CD14-positive monocyte (primary cell): ENCODE data around the gene SETBP1. TPM values are rescaled to one million over a fixed set of nuclear protein-coding genes. Genes with fewer than 3 reads are reported as not detected.

Experiments used
- DNase-seq, 3 donors: peaks; one replicate each; pipeline ENCODE4 v3.0.0-alpha.2; 2011 to 2022
- H2AFZ ChIP-seq: 2 replicates; pipeline ENCODE4 v1.6.0; 2012; ENCODE audit warnings: mild to moderate bottlenecking, low read depth, low read length, inconsistent platforms; ENCODE audit not compliant: insufficient read depth, poor library complexity, severe bottlenecking
- H3K27ac ChIP-seq, 2 donors: 1 replicate in 1 of 2; 2 replicates in 1 of 2; pipeline ENCODE4 v1.5.1; 2012 to 2013; ENCODE audit warnings: low read length in 2 of 2, control low read depth in 1 of 2, inconsistent platforms in 1 of 2, low read depth in 1 of 2, mild to moderate bottlenecking in 1 of 2
- H3K27me3 ChIP-seq, 2 donors: one replicate each; pipeline versions ENCODE4 v1.6.0 to v1.6.1; 2011 to 2013; ENCODE audit warnings: low read length in 2 of 2; ENCODE audit not compliant: control insufficient read depth in 2 of 2, insufficient read depth in 2 of 2
- H3K36me3 ChIP-seq, 2 donors: replicated peaks in 1 of 2; 1 replicate in 1 of 2; 2 replicates in 1 of 2; pipeline versions ENCODE4 v1.5.1 to v1.6.1; 2012 to 2013; ENCODE audit warnings: low read length in 2 of 2, control low read depth in 1 of 2, inconsistent platforms in 1 of 2, mild to moderate bottlenecking in 1 of 2; ENCODE audit not compliant: insufficient read depth in 2 of 2, control insufficient read depth in 1 of 2
- H3K4me1 ChIP-seq, 2 donors: 1 replicate in 1 of 2; 2 replicates in 1 of 2; pipeline versions ENCODE4 v1.5.1 to v1.6.1; 2012 to 2013; ENCODE audit warnings: low read length in 2 of 2, control low read depth in 1 of 2, inconsistent platforms in 1 of 2, mild to moderate bottlenecking in 1 of 2, moderate library complexity in 1 of 2; ENCODE audit not compliant: insufficient read depth in 2 of 2, control insufficient read depth in 1 of 2
- H3K4me2 ChIP-seq: replicated peaks from 2 replicates; pipeline ENCODE3; 2012; ENCODE audit warnings: low read length, moderate library complexity, mild to moderate bottlenecking; ENCODE audit not compliant: poor library complexity, severe bottlenecking; ENCODE audit errors: extremely low read depth
- H3K4me3 ChIP-seq, 3 experiments: fragments of 200-600 bp in 1 of 3; sonication (generic) in 1 of 3; replicated peaks in 1 of 3; 1 replicate in 2 of 3; 2 replicates in 1 of 3; pipeline ENCODE4 v1.5.1; 2011 to 2013; ENCODE audit warnings: low read length in 3 of 3, mild to moderate bottlenecking in 3 of 3, control low read depth in 2 of 3, low read depth in 2 of 3, inconsistent platforms in 1 of 3, moderate library complexity in 1 of 3
- H3K79me2 ChIP-seq: 2 replicates; pipeline ENCODE4 v1.6.0; 2012; ENCODE audit warnings: mild to moderate bottlenecking, control low read depth, inconsistent platforms, low read length, moderate library complexity; ENCODE audit not compliant: insufficient read depth
- H3K9ac ChIP-seq: 2 replicates; pipeline ENCODE4 v1.6.0; 2017; ENCODE audit warnings: low read length, mild to moderate bottlenecking; ENCODE audit not compliant: insufficient read depth, poor library complexity, severe bottlenecking
- H3K9me3 ChIP-seq, 2 donors: replicated peaks in 1 of 2; 1 replicate in 1 of 2; 2 replicates in 1 of 2; pipeline versions ENCODE4 v1.5.1 to v1.6.1; 2012 to 2013; ENCODE audit warnings: low read length in 2 of 2, control low read depth in 1 of 2; ENCODE audit not compliant: control insufficient read depth in 1 of 2, insufficient read depth in 1 of 2
- H4K20me1 ChIP-seq: 2 replicates; pipeline ENCODE4 v1.6.0; 2012; ENCODE audit warnings: mild to moderate bottlenecking, low read length, control low read depth, moderate library complexity; ENCODE audit not compliant: insufficient read depth
- H3K27ac Mint-ChIP-seq, 7 donors: one replicate each; pipeline ENCODE4 v1.8.0; 2020; ENCODE audit warnings: mild to moderate bottlenecking in 7 of 7, mixed read lengths in 7 of 7, moderate library complexity in 6 of 7, inconsistent platforms in 2 of 7
- H3K27me3 Mint-ChIP-seq, 3 donors: one replicate each; pipeline ENCODE4 v1.8.0; 2021 to 2022; ENCODE audit warnings: low read depth in 3 of 3, mild to moderate bottlenecking in 3 of 3, mixed read lengths in 3 of 3, moderate library complexity in 3 of 3, inconsistent platforms in 1 of 3
- H3K36me3 Mint-ChIP-seq, 2 donors: one replicate each; pipeline ENCODE4 v1.8.0; 2020; ENCODE audit warnings: mixed read lengths in 2 of 2, inconsistent platforms in 1 of 2, mild to moderate bottlenecking in 1 of 2
- H3K4me1 Mint-ChIP-seq: one replicate; pipeline ENCODE4 v1.8.0; 2020; ENCODE audit warnings: mild to moderate bottlenecking, mixed read lengths
- H3K4me3 Mint-ChIP-seq, 2 donors: one replicate each; pipeline ENCODE4 v1.8.0; 2020; ENCODE audit warnings: mild to moderate bottlenecking in 2 of 2, mixed read lengths in 2 of 2, moderate library complexity in 1 of 2
- H3K9me3 Mint-ChIP-seq, 7 donors: one replicate each; pipeline ENCODE4 v1.8.0; 2020 to 2022; ENCODE audit warnings: mixed read lengths in 7 of 7, mild to moderate bottlenecking in 6 of 7, moderate library complexity in 6 of 7, inconsistent platforms in 2 of 7
- CTCF ChIP-seq: fragments of 200-600 bp; IDR thresholded peaks from one replicate; pipeline ENCODE4 v1.8.0; 2022; ENCODE audit warnings: antibody characterized with exemption, mild to moderate bottlenecking
- WGBS: methylation state at CpG from one replicate; pipeline ENCODE4 v1.1.5; 2013; ENCODE audit warnings: missing lambda C conversion rate; ENCODE audit not compliant: insufficient coverage; 5-methylcytosine and 5-hydroxymethylcytosine counted together
- intact Hi-C, 2 donors: fragments of 100-400 bp; cut with micrococcal nuclease; formaldehyde crosslinking; loops; one replicate each; pipeline versions ENCODE4 v1.15.0 to v1.15.1; 2023
- polyA plus RNA-seq, 3 donors: library from polyadenylated mRNA; depleted of rRNA in 1 of 3; unstranded in 2 of 3; stranded (reverse) in 1 of 3; fragments of 300-500 nt in 2 of 3; fragments of >200 nt in 1 of 3; fragmentation: Illumina TruSeq in 2 of 3; gene quantifications; 1 replicate in 2 of 3; 2 replicates in 1 of 3; pipeline ENCODE4 v1.2.3, GENCODE V29; 2012 to 2021

SETBP1 gene
- polyA plus RNA-seq, 3 donors, result 0.01 to 1.2 TPM; not detected in 1

DNA sequence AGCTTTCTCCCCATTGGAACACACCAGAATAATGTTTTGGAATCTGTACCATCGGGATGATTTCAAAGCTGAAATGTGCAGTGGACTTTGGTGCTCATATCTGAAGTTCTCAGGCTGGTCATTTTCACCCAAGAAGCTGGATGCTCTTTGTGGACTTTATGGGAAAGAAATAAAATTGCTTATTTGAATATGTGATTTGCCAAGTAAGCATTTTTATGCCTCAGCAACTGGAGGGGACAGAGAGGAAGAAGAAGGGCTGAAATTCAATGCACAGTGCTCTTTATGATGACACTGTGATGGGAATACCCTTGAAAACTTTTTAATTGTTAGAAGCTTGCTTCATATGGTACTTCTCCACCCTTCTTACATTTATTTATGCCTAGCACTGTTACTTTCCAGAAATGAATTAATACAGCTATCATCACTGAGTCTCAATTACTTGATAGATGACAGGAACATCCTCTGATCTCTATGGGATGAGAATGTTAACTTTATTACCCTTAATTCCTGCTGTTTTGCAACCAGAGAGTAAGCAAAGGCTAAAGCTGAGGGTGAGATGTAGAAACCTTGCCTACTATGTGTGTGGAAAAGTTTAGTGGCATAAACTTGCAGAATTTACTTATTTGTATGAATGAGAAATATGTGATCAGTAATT is 23.6 kb downstream of the SETBP1 start:
- DNase-seq, result no peak
- no peak for TF ChIP-seq CTCF
- H3K4me3 Mint-ChIP-seq, result peak overlapping the region in 1 of 2 donors; percentile 40
- no peak overlapping the region for H2AFZ ChIP-seq
- peaks cover under 1 to 1% of the 10 kb centered on the region in 2 donors for H3K4me1 ChIP-seq
- no peaks in the 10 kb centered on the region for H4K20me1 ChIP-seq
- no peak overlapping the region for H3K27ac ChIP-seq
- H3K4me3 ChIP-seq, result no peak overlapping the region
- peaks cover 0 to 4% of the 10 kb centered on the region in 2 donors for H3K36me3 Mint-ChIP-seq
- H3K27me3 ChIP-seq, result peaks cover 57 to 85% of the 10 kb centered on the region in 2 donors
- H3K9me3 ChIP-seq, result no peaks in the 10 kb centered on the region
- H3K4me2 ChIP-seq, result no peak overlapping the region
- no peak overlapping the region for H3K9ac ChIP-seq
- H3K36me3 ChIP-seq, result no peaks in the 10 kb centered on the region
- no peak overlapping the region for H3K27ac Mint-ChIP-seq
- H3K4me1 Mint-ChIP-seq, result peaks cover under 1% of the 10 kb centered on the region
- peaks cover 43 to 87% (median 60%) of the 10 kb centered on the region in 3 donors for H3K27me3 Mint-ChIP-seq
- no peaks in the 10 kb centered on the region for H3K79me2 ChIP-seq
- H3K9me3 Mint-ChIP-seq, result peaks cover 0 to 8% (median 2%) of the 10 kb centered on the region in 7 donors
- WGBS, result 100% methylated on average over 1 of the region's 1 CpG
- intact Hi-C loops, result no loop called here

DNA sequence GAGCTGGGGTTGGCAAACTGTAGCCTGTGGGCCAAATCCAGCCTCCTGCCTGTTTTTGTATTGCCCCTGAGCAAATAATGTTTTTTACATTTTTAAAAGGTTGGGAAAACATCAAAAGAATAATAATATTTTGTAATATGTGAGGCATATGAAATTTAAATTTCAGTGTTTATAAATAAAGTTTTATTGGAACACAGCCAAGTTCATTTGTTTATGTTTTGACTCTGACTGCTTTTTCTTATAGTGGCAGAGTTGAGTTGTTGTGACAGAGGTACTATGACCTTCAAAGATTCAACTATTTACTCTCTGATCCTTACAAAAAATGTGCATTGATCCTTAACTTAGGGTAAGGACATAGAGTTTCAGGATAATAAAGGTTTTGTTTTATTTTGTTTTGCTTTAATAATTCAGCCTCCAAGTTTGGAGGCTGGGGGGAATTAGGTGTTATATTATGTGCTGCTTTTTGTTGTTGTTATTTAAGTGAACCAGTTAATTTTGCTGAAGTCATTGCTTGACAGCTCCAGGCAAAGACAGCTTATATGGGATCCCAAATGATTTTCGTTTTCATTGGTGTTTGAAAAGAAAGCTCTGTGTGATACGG is 24.5 kb downstream of the SETBP1 start:
- H3K9me3 ChIP-seq, result no peaks in the 10 kb centered on the region
- H3K27ac ChIP-seq, result no peak overlapping the region
- peaks cover 9% of the 10 kb centered on the region for H3K4me1 Mint-ChIP-seq
- H3K4me3 ChIP-seq, result no peak overlapping the region
- no peak overlapping the region for H3K4me2 ChIP-seq
- H3K9me3 Mint-ChIP-seq, result peaks cover 0 to 8% (median 2%) of the 10 kb centered on the region in 7 donors
- no peaks in the 10 kb centered on the region for H4K20me1 ChIP-seq
- peaks cover 8 to 11% of the 10 kb centered on the region in 2 donors for H3K4me1 ChIP-seq
- peaks cover 0 to 4% of the 10 kb centered on the region in 2 donors for H3K36me3 Mint-ChIP-seq
- H3K27me3 ChIP-seq, result peaks cover 58 to 81% of the 10 kb centered on the region in 2 donors
- H3K27ac Mint-ChIP-seq, result no peak overlapping the region
- H3K9ac ChIP-seq, result no peak overlapping the region
- no peak for DNase-seq
- no peak overlapping the region for H3K4me3 Mint-ChIP-seq
- intact Hi-C loops, result no loop called here
- TF ChIP-seq CTCF, result no peak
- no peaks in the 10 kb centered on the region for H3K36me3 ChIP-seq
- H3K79me2 ChIP-seq, result no peaks in the 10 kb centered on the region
- WGBS, result no CpG with 5 or more reads among the region's 2 CpGs
- peaks cover 43 to 88% (median 59%) of the 10 kb centered on the region in 3 donors for H3K27me3 Mint-ChIP-seq
- no peak overlapping the region for H2AFZ ChIP-seq
